Measurements from ENCODE around the gene MIEF2.
"Not testable (repeated sequence)": the region's sequence is repeated elsewhere in the genome, so short reads cannot be mapped to it uniquely, and the experiment has no call there.

The MIEF2 gene

DNA sequence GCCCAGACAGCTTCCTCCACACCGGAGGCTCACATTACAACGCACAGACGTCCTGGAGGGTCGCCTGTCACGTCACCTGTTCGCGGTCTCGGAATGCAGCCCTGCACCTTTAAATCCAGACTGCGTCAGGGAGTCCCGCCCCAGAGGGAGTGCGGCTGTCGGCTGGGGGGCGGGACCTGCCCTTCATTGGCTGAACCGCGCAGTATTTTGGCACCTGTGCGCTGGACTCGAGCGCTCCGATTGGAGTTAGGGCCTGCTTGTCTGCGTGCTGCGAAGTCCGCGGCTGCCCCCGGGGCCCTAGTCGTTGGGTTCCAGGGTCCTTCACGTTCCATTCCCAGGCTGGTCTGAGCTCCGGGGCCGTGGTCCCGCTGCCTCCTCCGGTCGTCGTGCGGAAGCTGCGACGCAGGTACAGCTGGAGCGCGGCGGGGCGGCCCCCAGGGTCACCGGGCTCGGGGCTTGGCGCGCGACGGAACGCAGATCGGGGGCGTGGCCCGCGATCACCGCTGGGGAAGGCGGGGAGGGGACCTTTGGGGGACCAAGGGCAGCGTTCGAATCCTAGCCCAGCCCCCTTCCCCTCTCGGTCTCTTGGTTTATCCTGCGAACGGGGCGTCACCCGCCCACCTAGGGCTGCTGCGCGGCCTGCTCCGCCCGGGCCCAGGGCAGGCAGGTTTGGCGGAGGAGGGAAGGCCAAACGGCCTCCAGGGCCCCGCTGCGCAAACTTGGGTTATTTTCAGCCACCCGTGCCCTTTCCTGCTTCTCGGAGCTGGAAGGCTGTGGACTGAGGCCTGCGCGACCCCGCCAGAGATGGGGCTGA lies at the start of gene MIEF2:
MIEF2 (plus strand) TSS at position 331 of the 814 bp plus-strand sequence. CDS start 2,059 bp downstream, outside the sequence.
- in situ Hi-C loops (cut with MboI; ENCODE audit: low sequenced_read_pairs), result no loop called here

DNA sequence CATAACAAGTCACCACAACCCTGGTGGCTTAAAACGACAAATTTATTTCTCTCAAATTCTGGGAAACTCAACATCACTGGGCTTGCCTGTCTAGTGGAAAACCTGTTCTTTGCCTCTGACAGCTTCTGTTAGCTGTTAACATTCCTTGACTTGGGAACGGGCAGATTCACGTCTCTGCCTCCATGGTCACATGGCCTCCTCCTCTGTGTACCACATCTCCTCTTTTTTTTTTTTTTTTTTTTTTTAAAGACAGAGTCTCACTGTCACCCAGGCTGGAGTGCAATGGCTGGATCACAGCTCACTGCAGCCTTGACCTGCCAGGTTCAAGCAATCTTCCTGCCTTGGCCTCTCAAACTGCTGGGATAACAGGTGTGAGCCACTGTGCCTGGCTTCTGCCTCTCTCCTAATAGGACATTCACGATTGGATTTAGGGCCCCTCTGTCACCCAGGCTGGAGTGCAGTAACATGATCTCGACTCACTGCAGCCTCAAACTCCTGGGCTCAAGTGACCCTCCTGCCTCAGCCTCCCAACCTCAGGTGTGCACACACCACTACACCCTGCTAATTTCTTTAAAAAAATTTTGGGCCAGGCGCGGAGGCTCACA lies 46.7 kb upstream of the MIEF2 start:
- in situ Hi-C loops (cut with MboI; ENCODE audit: low sequenced_read_pairs), result no loop called here

DNA sequence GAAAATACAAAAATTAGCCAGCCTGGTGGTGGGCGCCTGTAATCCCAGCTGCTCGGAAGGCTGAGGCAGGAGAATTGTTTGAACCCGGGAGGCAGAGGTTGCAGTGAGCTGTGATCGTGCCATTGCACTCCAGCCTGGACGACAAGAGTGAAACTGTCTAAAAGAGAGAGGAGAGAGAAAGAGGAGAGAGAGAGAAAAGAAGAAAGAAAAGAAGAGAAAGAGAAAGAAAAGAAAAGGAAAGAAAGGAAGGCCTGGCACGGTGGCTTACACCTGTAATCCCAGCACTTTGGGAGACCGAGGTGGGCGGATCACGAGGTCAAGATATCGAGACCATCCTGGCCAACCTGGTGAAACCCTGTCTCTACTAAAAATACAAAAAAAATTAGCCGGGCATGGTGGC lies 43.6 kb upstream of the MIEF2 start:
- in situ Hi-C loops (cut with MboI; ENCODE audit: low sequenced_read_pairs), result not testable (repeated sequence)

DNA sequence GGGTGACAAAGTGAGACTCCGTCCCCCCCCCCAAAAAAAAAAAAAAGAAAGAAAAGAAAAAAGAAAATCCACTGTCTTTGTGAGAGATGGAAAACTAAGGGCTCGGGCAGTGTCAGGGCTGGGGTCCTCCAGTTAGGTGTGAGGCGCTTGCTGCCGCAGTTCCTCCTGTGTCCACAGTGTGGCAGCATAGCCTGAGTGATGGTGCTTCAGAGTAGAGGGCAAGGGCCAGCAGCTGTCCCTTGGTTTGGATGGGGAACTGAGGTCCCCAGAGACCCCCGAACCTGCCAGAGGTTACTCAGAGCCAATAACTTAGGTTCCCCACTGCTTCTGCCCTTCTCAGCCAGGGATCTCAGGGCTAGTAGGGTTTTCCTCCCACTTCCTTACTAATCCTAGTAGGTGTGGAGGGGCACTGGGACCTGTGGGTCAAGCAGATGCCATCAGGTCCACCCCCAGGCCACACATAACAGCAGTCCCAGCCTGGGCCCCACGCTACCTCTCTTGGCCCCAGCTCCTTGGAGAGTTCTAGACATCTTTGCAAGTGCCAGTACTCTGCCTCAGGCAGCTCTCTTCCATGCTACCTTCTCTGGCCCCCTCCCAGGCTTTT lies 42.9 kb upstream of the MIEF2 start:
- in situ Hi-C loops (cut with MboI; ENCODE audit: low sequenced_read_pairs), result no loop called here

DNA sequence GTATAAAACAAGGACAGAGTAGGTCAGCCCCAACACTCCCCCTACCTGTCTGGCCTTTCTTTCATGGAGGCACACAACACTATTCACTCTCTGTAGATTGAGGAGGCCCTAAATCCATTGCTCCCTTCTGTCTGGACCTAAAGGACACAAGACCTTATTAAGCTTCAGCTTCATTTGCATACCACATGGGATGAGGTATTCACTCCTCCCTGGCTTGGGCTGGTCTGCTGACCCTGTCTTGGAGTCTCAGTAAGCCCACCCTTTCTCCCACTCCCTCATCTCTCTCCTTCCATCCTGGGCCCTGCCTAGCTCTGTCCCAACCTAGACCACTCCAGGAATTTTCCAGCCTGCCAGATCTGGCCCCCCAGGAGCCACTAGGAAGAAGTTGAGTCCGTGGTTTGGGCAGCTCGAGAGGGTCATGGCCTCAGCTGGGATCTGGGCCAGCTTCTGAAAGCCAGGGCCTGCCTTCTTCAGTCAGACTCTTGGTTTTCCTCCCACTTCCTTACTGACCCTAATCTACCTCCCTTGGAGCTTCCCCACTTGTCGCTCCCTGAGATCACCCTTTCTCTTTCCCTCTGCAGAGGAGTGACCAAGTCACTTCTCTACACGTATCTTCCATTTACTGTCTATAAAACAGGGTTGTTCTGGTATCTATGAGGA lies 41.6 kb upstream of the MIEF2 start:
- in situ Hi-C loops (cut with MboI; ENCODE audit: low sequenced_read_pairs), result no loop called here

DNA sequence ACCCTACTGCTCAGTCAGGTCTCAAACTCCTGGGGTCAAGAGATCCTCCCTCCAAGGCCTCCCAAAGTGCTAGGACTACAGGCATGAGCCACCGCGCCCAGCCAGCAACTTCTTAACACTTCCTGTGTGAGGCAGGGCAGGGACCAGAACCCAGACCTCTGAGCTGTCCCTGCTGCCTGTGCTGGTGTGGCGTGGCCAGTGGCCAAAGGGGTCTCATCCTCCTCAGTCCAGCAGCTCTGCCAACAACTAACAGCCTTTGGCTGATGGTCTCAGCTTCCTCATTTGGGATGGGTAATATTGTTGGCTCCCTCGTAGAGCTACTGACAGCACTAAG lies 36.4 kb upstream of the MIEF2 start:
- in situ Hi-C loops (cut with MboI; ENCODE audit: low sequenced_read_pairs), result no loop called here

DNA sequence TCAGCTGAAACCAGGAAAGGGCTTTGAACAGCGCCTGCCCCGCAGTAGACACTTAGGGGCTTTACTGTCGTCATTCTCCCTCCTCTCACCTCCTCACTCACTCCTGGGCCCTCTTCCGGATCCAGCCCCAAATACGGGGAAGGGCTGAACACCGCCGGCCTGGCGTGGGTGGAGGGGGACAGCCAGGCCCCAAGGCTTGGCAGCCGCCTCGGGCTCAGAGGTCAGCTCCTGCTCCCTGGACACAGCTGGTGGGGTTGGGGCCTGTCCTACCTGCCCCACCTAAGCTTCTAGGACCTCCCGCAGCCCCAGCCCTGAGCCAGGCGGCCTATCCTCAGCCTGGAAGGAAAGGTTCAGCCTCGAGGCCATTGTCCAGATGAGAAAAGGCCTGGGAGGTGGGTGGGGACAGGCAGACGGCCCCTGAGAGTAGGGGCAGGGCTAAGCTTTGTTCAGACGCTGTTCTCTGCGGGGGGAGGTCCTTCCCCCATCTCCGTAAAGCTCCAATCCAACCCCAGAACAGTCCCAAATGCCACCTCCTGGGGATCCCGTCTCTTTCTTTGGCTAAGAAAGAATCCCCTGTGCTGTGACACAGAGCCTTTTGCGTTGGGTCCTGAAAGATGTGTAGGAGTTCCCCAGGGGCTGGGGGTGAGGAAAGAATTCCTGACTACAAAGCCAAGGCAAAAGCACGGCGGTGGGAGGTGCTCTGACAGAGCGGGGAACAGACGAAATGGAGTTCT lies 35.9 kb upstream of the MIEF2 start:
- in situ Hi-C loops (cut with MboI; ENCODE audit: low sequenced_read_pairs), result no loop called here

DNA sequence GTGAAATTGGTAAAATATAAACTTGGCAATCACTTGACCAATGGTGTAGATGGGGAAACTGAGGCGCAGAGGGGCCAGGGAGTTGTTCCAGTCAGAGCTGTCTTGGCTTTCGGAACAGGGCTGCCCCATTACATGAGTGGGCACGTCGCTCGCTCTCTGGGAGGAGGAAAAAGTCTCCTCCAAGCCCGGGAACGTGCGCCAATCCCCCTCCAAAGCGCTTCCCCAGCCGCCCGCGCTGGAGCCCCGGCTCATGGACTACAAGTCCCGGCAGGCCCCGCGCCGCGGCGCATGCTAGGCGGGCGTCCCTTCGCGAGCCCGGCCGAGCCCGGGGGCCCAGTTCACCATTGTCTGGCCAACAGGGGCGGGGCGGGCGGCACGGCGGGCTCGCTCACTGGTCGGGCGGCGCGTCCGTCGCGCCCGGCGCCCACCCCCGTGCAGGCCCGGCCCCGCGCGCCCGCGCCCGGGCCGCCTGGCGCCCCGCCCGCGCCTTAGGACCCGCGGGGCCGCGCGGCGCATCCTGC lies 35.3 kb upstream of the MIEF2 start, which contains the start of gene LLGL1:
LLGL1 (plus strand) TSS at position 515 of the 521 bp plus-strand sequence. CDS start 48 bp downstream, outside the sequence.
- in situ Hi-C loops (cut with MboI; ENCODE audit: low sequenced_read_pairs), result no loop called here

- in situ Hi-C loops (cut with MboI; ENCODE audit: low sequenced_read_pairs), result no loop called here
Observed at GRCh38 chr17:18225642-18226283, 34.7 kb upstream of the MIEF2 start.

DNA sequence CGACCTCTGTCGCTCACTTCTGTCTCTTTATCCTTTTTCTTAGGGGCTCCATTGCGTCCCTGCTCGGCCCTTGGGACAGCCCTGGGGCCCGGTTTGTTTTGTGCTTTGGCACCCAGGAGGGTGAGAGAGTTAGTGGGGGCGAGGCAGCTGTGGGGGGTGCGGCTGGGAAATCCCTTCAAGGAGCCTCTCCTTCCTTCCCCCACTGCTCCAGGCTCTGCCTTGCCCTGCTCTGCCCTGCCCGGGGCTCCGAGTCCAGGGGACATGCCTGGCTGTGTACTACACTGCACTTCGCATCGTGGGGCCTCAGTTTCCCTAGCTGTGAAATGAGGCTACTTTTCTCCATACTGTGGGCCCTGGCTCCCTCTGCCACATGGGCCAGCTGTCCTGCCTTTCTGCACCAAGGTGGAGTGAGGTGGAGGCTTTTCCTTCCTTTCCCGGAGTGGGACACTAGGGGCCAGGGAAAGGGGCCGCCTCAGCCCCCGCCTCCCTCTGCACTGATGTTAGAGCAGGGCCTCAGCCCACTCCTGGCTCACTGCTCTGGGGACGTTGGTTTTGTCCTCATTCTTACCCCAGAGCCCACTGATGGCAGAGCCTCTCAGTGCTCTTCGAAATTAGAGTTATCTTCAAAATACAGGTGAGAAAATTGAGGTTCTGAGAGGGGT lies 34.0 kb upstream of the MIEF2 start:
- in situ Hi-C loops (cut with MboI; ENCODE audit: low sequenced_read_pairs), result no loop called here

- in situ Hi-C loops (cut with MboI; ENCODE audit: low sequenced_read_pairs), result no loop called here
Observed at GRCh38 chr17:18227635-18228034, 32.8 kb upstream of the MIEF2 start.

DNA sequence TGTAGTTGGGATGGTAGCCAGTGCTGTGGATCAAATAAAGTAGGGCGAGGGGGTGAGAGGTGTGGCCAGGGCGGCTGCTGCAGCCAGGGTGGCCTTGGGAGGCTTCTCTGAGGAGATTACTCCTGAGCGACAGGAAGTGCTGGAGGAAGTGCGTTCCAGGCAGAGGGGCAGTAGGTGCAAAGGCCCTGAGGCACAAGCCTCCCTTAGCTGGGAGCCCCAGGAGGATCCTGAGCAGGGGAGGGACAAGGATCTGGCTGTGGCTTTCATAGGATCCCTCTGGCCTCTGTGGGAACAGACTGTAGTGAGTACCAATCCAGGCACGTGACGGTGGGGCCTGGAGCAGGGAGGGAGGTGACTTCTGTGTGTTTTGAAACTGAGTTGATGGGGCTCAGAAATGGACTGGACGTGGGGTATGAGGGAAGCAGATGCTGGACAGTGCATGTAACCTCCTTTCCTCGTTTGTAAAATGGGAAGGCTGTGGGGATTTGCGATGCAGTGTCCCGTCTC lies 32.2 kb upstream of the MIEF2 start:
- in situ Hi-C loops (cut with MboI; ENCODE audit: low sequenced_read_pairs), result no loop called here

- in situ Hi-C loops (cut with MboI; ENCODE audit: low sequenced_read_pairs), result no loop called here
Observed at GRCh38 chr17:18229254-18229653, 31.2 kb upstream of the MIEF2 start.

GRCh38 chr17:18229771-18230170 lies 30.7 kb upstream of the MIEF2 start:
- in situ Hi-C loops (cut with MboI; ENCODE audit: low sequenced_read_pairs), result no loop called here

DNA sequence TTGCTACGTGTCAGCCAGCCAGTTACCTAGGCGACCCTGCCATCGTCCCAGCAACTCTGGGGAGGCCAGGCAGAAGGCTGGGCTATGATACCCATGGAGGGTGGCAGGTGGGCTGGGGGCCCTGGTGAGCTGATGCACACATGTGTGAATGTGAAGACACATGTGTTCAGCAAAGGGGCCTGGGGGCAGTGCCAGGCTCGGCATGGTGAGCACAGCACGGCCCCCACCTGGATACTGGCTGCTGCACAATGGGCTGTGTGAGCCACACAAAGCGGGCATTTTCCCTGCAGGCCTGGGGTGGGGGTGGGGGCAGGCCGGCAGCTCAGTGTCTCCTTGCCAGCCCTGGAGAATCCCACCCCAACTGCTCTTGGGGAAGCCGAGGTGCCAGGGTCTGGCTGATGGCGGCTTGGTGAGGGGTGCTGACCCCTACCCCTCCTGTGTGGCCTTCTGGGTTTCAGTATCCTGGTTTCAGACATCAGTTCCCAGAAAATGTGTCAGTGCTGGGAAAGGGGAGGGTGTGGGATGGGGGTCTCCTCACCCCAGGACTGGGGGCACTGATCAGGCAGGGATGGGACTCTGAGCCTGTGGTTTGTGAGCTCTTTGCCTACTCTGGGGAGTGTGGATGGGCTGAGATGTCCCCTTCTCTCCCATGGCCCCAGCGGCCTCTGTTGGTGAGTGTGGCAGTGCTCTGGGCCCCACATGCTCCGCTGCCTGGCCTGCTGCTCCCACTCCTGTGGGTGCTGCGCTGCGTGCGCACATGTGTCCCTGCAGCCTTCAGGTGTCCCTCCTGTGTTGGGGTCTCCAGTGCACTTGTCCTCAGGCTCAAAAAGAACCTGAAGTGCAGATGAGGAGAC lies 29.9 kb upstream of the MIEF2 start:
- in situ Hi-C loops (cut with MboI; ENCODE audit: low sequenced_read_pairs), result no loop called here

GRCh38 chr17:18231164-18231563 lies 29.3 kb upstream of the MIEF2 start:
- in situ Hi-C loops (cut with MboI; ENCODE audit: low sequenced_read_pairs), result no loop called here

GRCh38 chr17:18233803-18234518 lies 26.5 kb upstream of the MIEF2 start:
- in situ Hi-C loops (cut with MboI; ENCODE audit: low sequenced_read_pairs), result no loop called here

DNA sequence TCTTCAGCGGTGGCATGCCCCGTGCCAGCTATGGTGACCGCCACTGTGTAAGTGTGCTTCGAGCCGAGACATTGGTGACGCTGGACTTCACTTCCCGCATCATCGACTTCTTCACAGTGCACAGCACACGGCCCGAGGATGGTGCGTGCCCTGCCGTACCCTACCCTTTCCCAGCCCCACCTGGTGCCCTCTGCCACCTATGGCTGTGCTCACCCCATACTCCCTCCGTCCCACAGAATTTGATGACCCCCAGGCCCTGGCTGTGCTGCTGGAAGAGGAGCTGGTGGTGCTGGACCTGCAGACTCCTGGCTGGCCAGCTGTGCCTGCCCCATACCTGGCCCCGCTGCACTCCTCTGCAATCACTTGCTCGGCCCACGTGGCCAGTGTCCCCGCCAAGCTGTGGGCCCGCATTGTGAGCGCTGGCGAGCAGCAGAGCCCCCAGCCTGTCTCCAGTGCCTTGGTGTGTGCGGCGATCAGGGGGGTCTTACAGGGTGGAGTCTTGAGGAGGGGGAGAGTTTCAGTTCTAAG lies 25.5 kb upstream of the MIEF2 start:
- in situ Hi-C loops (cut with MboI; ENCODE audit: low sequenced_read_pairs), result no loop called here

Measured in HL-60/S4 treated with phorbol 12-myristate 13-acetate at 8.2 ng/mL for 4 days and 3 days (cell line).